AG09319 (cell line): ENCODE results near the gene MRFAP1L1.

ENCODE experiments used
- DNase-seq: peaks from one replicate; pipeline ENCODE4 v3.0.0-alpha.2; 2010; ENCODE audit warnings: low read depth; ENCODE audit errors: extremely low read depth
- TF ChIP-seq, protein P1 (sequence below): IDR thresholded peaks from 2 replicates; pipeline ENCODE4 v1.5.1; 2011; ENCODE audit warnings: low read depth, mild to moderate bottlenecking, inconsistent platforms, low read length, moderate library complexity

Gene MRFAP1L1

DNA sequence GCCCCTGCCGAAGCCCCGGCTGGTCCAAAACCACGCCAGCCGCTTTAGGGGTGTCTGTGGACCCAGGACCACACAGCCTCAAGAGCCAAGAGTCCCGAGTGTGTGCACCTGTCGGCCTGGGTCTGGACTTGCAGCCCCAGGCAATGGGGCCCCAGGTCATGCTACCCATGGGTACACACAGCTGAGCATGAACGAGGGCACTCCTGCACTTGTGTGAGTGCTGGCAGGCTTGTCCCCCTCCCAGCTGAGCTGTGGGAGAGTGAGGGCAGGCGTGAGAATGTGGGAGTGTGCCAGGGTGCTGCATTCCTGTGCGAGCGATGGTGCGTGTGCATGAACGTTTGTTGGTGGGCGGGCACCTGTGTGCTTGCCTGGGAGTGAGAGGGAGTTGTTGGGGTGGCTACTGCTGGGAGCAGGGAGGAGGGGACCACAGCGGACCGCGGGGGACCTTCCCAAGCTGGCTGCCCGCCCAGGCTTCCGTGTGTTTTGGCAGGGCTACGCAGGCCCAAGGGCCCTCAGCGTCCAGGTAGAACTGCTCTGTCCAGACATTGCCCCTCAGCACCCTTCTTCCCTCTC lies 37.1 kb upstream of the MRFAP1L1 start:
- TF ChIP-seq, protein P1, sequence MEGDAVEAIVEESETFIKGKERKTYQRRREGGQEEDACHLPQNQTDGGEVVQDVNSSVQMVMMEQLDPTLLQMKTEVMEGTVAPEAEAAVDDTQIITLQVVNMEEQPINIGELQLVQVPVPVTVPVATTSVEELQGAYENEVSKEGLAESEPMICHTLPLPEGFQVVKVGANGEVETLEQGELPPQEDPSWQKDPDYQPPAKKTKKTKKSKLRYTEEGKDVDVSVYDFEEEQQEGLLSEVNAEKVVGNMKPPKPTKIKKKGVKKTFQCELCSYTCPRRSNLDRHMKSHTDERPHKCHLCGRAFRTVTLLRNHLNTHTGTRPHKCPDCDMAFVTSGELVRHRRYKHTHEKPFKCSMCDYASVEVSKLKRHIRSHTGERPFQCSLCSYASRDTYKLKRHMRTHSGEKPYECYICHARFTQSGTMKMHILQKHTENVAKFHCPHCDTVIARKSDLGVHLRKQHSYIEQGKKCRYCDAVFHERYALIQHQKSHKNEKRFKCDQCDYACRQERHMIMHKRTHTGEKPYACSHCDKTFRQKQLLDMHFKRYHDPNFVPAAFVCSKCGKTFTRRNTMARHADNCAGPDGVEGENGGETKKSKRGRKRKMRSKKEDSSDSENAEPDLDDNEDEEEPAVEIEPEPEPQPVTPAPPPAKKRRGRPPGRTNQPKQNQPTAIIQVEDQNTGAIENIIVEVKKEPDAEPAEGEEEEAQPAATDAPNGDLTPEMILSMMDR = no peak
- no peak for DNase-seq

DNA sequence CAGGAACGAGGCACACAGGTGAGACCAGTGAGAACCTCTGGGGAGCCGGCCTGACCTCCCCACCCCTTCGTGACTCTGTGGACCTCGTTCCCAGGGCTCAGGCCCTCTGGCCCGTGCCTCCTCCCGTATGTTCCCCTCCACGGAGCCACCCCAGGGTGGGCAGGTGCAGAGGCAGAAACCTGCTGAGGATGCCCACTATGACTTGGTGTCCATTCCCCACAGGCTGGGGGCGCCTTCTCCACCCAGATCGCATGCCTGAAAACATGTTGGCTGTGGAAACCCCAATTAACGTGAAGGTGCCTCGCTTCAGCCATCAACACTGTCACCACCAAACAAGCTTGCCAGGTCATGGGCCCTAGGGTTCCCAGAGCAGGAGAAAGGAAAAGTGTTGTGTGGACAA lies 33.3 kb upstream of the MRFAP1L1 start:
- TF ChIP-seq, protein P1 = no peak
- no peak for DNase-seq

DNA sequence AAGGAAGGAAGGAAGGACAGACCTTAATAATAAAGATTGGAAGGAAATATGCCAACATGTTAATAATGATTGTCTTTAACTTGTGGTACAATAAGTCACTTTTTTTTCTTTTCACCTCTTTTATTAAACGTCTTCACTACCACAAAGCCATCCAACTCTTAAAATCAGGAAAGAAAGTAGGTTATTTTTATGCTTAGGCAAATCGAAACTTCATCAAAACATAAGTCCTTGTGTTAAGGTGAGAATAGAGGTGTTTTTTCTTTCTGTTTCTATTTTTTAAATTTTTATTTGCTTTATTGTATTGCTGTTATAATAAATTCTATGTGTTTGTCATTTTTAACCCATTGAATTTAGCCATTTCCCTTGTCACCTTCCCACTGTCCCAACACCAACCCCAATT lies 32.8 kb upstream of the MRFAP1L1 start:
- TF ChIP-seq, protein P1 = no peak
- DNase-seq = no peak

DNA sequence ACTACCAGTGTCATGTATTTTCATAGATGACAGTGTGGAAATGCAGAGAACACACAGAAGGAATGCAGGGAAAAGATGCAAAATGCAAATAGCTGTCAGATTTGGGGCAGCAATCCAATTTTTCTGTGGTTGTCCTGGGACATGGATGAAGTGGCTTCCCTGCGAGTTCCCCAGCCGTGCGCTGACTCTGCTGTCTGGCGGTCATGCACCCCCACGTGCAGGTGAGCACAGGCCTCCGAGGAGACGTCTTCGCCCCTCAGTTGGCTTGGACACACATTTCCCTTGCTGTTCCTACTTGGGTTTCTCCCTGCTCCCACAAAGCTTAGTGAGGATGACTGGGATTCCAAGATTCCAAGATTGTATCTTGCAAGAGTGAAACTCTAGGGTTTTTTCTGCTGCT lies 30.7 kb upstream of the MRFAP1L1 start:
- TF ChIP-seq, protein P1 = no peak
- no peak for DNase-seq

DNA sequence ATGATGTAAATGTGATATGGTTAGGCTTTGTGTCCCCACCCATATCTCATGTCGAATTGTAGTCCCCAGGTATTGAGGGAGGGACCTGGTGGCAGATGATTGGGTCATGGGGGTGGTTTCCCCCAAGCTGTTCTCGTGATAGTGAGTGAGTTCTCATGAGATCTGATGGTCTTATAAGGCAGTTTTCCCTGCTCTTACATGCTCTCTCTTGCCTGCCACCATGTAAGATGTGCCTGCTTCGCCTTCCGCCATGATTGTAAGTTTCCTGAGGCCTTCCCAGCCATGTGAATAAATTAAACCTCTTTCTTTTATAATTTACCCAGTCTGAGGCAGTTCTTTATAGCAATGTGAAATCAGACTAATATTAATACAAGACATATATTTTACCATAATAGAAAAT lies 30.3 kb upstream of the MRFAP1L1 start:
- TF ChIP-seq, protein P1 = no peak
- DNase-seq = no peak

DNA sequence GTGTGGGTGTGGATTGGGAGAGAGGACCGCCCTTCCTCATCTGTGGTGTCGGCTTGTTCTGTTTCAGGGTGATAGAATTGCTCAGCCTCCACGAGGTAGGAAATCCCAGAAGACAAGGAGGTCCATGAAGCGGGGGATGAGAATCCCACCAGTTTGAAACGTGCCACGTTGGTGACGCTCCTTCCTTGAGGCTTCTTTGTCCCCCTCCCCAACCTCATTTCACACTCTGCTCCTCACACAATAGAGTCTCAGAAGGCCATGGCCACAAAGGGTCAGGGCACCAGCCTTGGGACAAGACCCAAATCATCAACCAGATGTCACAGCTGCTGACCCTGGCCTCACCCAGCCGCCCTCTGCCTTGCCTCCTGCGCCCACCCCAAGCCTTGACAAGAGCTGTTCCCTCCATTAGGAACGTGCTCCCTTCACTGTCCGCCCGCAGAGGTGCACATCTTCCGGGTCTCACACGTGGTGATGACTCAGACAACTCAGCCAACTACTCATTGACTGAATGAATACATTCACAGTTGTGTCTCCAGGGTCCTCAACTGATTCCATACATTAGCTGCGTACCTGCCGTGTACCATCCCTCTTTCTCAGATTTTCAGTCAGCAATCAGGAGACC lies 24.6 kb upstream of the MRFAP1L1 start:
- no peak for DNase-seq
- TF ChIP-seq, protein P1 = no peak

DNA sequence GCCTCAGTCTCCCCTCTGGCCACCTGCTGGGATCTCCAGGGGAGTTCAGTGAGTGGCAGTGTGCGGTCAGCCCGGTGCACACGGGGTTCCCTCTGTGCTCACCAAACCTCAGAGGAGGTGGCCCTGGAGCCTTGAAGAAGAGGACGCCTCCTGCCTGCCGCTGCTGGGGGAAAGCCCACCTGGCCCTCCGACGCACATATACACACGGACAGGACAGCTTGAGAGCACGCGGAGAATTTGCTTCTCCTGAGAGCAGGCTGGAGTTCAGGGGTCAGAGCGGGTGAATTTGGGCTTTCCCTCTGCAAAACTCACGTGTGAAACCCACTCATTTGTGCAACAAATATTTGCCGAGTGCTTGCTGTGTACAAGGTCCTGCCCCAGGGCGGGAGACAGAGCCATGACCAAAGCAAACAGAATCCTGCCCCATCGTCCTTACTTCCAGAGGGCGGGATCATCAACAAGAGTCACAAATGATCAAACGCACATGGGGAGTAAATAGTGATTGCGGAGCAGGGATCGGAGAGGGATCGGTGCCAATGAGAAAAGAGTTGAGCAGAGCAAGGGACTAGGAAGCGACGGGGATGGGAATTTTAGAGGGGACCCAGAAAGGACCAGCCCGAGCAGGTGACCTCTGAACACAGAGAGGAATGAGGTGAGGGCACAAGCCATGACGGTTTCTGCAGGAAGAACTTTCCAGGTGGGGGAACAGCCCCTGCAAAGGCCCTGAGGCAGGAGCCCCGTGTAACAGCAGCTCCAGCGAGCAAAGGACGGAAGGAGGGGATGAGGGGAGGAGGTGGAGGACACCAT lies 23.9 kb upstream of the MRFAP1L1 start:
- TF ChIP-seq, protein P1 = no peak
- no peak for DNase-seq
